Loucy (cell line): ENCODE results near the gene TOP1.

Source experiments
- H2AFZ ChIP-seq: fragments of 200-600 bp; sonication (generic); 2 replicates; pipeline ENCODE4 v1.6.0; 2016; ENCODE audit warnings: antibody characterized with exemption, mild to moderate bottlenecking, low read length, moderate library complexity
- H3F3A ChIP-seq: fragments of 200-600 bp; 2 replicates; pipeline ENCODE4 v1.6.0; 2016; ENCODE audit warnings: antibody characterized with exemption, low read depth, mild to moderate bottlenecking
- H3K27me3 ChIP-seq: fragments of 200-600 bp; sonication (generic); 2 replicates; pipeline ENCODE4 v1.6.1; 2014; ENCODE audit warnings: low read length, mild to moderate bottlenecking; ENCODE audit not compliant: insufficient read depth, poor library complexity, severe bottlenecking
- H3K36me3 ChIP-seq: fragments of 200-600 bp; sonication (generic); 2 replicates; pipeline ENCODE4 v1.6.1; 2016; ENCODE audit warnings: low read length; ENCODE audit not compliant: insufficient read depth
- H3K4me1 ChIP-seq: fragments of 200-600 bp; sonication (generic); 2 replicates; pipeline ENCODE4 v1.5.1; 2014; ENCODE audit warnings: low read length, mild to moderate bottlenecking; ENCODE audit not compliant: insufficient read depth, poor library complexity, severe bottlenecking
- H3K4me2 ChIP-seq: fragments of 200-600 bp; sonication (generic); 2 replicates; pipeline ENCODE4 v1.6.0; 2014; ENCODE audit warnings: antibody characterized with exemption, low read length, low read depth, mild to moderate bottlenecking; ENCODE audit not compliant: poor library complexity, severe bottlenecking
- H3K4me3 ChIP-seq: fragments of 200-600 bp; sonication (generic); 2 replicates; pipeline ENCODE4 v1.5.1; 2014; ENCODE audit warnings: low read length, mild to moderate bottlenecking, mixed read lengths; ENCODE audit not compliant: poor library complexity, severe bottlenecking
- H3K79me2 ChIP-seq: fragments of 200-600 bp; sonication (generic); 2 replicates; pipeline ENCODE4 v1.6.1; 2014; ENCODE audit warnings: low read length; ENCODE audit not compliant: insufficient read depth
- H3K9ac ChIP-seq: fragments of 200-600 bp; sonication (generic); 2 replicates; pipeline ENCODE4 v1.6.0; 2014; ENCODE audit warnings: mild to moderate bottlenecking, low read depth, low read length, moderate library complexity; ENCODE audit not compliant: poor library complexity, severe bottlenecking
- H3K9me2 ChIP-seq: fragments of 200-600 bp; sonication (generic); replicated peaks from 2 replicates; pipeline ENCODE4 v1.6.1; 2016; ENCODE audit warnings: low read depth, low read length, mixed read lengths
- H3K9me3 ChIP-seq: fragments of 200-600 bp; sonication (generic); 2 replicates; pipeline ENCODE4 v1.6.1; 2014; ENCODE audit warnings: mild to moderate bottlenecking, antibody characterized with exemption, low read length, low read depth; ENCODE audit not compliant: insufficient read depth
- H4K20me1 ChIP-seq: fragments of 200-600 bp; sonication (generic); 2 replicates; pipeline ENCODE4 v1.6.0; 2014; ENCODE audit warnings: antibody characterized with exemption, low read length, mild to moderate bottlenecking; ENCODE audit not compliant: insufficient read depth, poor library complexity, severe bottlenecking
- CTCF ChIP-seq: fragments of 200-600 bp; sonication (generic); conservative IDR thresholded peaks from 2 replicates; pipeline ENCODE4 v1.5.1; 2014; ENCODE audit warnings: mild to moderate bottlenecking, antibody characterized with exemption, low read length
- EZH2phosphoT487 ChIP-seq: fragments of 200-600 bp; IDR thresholded peaks from 2 replicates; pipeline ENCODE4 v1.6.1; 2018; ENCODE audit warnings: antibody characterized with exemption, mild to moderate bottlenecking, moderate library complexity, borderline replicate concordance

TOP1 gene

DNA sequence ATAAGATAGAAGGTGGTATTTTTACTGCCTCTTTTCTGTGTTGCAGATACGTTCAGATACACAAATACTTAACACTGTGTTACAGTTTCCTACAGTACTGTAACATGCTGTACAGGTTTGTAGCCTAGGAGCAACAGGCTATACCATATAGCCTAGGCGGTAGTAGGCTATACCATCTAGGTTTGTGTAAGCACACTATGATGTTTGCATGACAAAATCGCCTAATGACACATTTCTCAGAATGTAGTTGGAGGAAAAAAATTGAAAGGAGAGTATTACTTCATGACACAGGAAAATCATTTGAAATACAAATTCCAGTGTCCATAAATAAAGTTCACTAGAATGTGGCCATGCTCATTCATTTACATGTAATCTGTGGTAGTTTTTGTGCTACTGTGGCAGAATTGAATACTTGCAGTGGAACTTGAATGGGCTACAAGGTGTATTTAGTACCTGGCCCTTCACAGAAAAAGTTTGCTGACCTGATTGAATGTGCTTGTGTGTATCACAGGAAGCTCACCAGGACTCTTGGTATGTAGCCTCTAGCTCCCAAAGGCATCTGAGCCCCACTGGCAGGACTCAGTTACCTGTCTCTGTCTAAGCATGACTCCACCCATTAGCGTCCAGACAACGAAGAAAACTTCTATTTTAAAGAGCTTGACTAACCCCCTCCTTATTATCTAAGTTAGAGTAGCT, 18.8 kb downstream of the TOP1 start:
- no peak overlapping the region for H2AFZ ChIP-seq
- no peaks in the 10 kb centered on the region for H3K9me3 ChIP-seq
- H3K27me3 ChIP-seq = no peaks in the 10 kb centered on the region
- H3K4me3 ChIP-seq = peak overlapping the region; percentile 61
- H3K36me3 ChIP-seq = no peaks in the 10 kb centered on the region
- H3K4me2 ChIP-seq = peak overlapping the region; percentile 78
- H3F3A ChIP-seq = 0 out of 2 replicates have a peak, but pooled peaks cover 5% of the 10 kb centered on the region
- H3K9me2 ChIP-seq = no peaks in the 10 kb centered on the region
- no peak overlapping the region for H3K9ac ChIP-seq
- H4K20me1 ChIP-seq = peaks cover 97% of the 10 kb centered on the region
- TF ChIP-seq CTCF (no peak), EZH2phosphoT487 (no peak)
- H3K79me2 ChIP-seq = peaks cover 89% of the 10 kb centered on the region
- H3K4me1 ChIP-seq = peaks cover 49% of the 10 kb centered on the region

DNA sequence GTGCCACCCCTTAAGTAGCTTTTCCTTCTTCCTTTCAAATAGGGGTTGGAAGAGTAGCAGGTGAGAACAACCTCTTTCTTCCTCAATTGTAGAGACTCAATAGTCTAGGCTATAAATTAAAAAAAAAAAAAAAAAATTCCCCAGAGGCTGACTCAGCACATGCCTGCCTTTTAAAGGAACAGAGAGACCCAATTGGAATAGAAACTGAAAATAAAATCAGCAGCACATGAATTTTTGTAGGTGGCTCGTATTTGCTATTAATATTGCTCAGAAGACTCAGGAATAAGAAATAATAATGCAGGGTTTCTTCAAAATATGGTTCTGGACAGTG, 19.3 kb downstream of the TOP1 start:
- Histone ChIP-seq H3K9me2 (no peaks in the 10 kb centered on the region), H3K36me3 (no peaks in the 10 kb centered on the region), H3K27me3 (no peaks in the 10 kb centered on the region), H3K4me1 (peaks cover 44% of the 10 kb centered on the region), H3K9ac (no peak overlapping the region), H4K20me1 (peaks cover 97% of the 10 kb centered on the region), H3K4me2 (peak overlapping the region; percentile 78), H3F3A (0 out of 2 replicates have a peak, but pooled peaks cover 5% of the 10 kb centered on the region), H3K9me3 (no peaks in the 10 kb centered on the region), H3K4me3 (peak overlapping the region; percentile 61), H3K79me2 (peaks cover 91% of the 10 kb centered on the region), H2AFZ (no peak overlapping the region)
- TF ChIP-seq EZH2phosphoT487 (no peak), CTCF (no peak)

DNA sequence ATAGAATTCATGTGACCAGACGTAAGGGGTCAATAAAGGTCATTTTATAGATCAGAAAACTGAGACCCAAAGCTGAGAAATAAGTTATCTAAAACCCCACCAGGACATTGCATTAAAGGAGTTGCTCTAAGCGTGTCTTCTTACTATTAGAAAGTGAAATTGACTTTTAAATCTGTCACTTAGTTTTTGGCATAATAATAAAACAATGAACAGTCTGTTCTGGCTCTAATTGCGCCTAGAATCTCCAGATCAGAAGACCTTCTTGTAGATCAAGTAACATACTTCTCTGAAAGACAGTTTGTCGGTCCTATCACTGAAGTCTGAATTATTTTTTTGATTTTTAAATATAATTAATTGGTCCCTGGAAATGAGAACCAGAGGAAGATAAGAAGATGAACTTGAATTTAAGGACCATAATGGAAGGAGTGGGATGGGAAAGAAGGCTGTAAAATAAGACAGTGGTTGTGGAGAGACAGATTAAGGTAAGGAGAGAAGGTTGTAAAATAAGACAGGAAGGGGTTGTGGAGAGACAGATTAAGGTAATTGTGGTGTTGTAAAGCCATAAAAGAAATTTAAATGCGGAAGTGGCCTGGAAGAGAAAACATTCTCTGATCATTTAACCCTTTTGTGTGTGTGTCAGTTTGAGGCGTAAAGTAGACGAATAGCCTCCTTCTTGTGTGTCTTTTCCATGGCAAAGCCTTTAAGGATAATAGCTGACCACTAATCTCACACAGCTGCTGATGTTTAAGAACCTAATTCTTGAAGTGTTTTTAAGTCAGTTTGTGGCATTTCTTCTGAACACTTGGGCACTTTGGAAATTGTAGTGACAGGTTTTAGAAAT, 20.1 kb downstream of the TOP1 start:
- Histone ChIP-seq H3K9me3 (no peaks in the 10 kb centered on the region), H3K27me3 (no peaks in the 10 kb centered on the region), H3K36me3 (no peaks in the 10 kb centered on the region), H3K4me1 (peaks cover 42% of the 10 kb centered on the region), H2AFZ (no peak overlapping the region), H3K4me2 (peak overlapping the region; percentile 78), H3K79me2 (peaks cover 91% of the 10 kb centered on the region), H3K9ac (no peak overlapping the region), H3K9me2 (no peaks in the 10 kb centered on the region), H4K20me1 (peaks cover 97% of the 10 kb centered on the region), H3F3A (0 out of 2 replicates have a peak, but pooled peaks cover 5% of the 10 kb centered on the region), H3K4me3 (peak overlapping the region; percentile 61)
- TF ChIP-seq CTCF = no peak
- peak; percentile 88 for TF ChIP-seq EZH2phosphoT487
